ENCODE data around the gene SNX8. TPM values are rescaled to one million over a fixed set of nuclear protein-coding genes. Genes with fewer than 3 reads are reported as not detected.

Gene SNX8
- total RNA-seq, 1 donor from 2014 or later = 41.5 TPM

DNA sequence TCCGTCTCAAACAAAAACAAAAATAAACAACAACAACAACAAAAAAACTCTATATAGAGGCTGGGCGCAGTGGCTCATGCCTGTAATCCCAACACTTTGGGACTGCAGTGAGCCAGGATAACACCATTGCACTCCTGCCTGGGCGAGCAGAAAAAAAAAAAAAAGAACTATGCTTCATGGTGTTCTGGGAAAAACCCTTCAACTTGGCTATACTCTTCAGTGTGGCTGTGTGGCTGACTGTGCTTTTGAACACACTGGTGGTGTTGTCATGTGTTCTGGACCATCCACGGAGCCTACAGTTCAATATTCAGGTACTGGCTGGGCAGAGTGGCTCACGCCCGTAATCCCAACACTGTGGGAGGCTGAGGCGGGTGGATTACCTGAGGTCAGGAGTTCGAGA, 26.5 kb downstream of the SNX8 start:
- Mint-ChIP-seq H3K27me3 (ENCODE audit: unreplicated experiment) (no peaks in the 10 kb centered on the region), H3K36me3 (ENCODE audit: unreplicated experiment) (peaks cover 3% of the 10 kb centered on the region), H3K4me3 (ENCODE audit: unreplicated experiment) (no peak overlapping the region), H3K27ac (ENCODE audit: unreplicated experiment) (no peak overlapping the region), H3K4me1 (ENCODE audit: unreplicated experiment) (no peaks in the 10 kb centered on the region), H3K9me3 (ENCODE audit: unreplicated experiment) (no peaks in the 10 kb centered on the region)
- TF ChIP-seq, protein P1, sequence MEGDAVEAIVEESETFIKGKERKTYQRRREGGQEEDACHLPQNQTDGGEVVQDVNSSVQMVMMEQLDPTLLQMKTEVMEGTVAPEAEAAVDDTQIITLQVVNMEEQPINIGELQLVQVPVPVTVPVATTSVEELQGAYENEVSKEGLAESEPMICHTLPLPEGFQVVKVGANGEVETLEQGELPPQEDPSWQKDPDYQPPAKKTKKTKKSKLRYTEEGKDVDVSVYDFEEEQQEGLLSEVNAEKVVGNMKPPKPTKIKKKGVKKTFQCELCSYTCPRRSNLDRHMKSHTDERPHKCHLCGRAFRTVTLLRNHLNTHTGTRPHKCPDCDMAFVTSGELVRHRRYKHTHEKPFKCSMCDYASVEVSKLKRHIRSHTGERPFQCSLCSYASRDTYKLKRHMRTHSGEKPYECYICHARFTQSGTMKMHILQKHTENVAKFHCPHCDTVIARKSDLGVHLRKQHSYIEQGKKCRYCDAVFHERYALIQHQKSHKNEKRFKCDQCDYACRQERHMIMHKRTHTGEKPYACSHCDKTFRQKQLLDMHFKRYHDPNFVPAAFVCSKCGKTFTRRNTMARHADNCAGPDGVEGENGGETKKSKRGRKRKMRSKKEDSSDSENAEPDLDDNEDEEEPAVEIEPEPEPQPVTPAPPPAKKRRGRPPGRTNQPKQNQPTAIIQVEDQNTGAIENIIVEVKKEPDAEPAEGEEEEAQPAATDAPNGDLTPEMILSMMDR (IDR thresholded peaks at IDR 0.05) = no peak
- no peak for DNase-seq (ENCODE audit: extremely low spot score, unreplicated experiment)

DNA sequence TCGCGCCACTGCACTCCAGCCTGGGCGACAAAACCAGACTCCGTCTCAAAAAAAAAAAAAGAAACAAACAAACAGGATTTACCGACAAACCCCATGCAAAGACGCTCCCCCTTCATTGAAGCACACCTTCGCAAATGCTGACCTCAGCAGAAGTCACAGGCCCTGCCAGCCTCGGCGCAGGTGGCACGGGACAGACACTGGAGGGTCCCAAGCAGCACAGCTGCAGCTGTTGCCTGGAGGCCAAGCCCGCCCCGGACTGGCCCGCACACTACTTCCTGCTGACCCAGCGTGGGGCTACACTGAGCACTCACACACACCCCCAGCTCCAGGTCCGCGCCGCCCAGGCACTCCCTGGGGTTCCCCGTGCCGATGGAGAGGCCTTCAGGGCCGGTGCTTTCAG, 31.2 kb downstream of the SNX8 start:
- no peaks in the 10 kb centered on the region for H3K27me3 Mint-ChIP-seq (ENCODE audit: unreplicated experiment)
- no peak overlapping the region for H3K27ac Mint-ChIP-seq (ENCODE audit: unreplicated experiment)
- H3K36me3 Mint-ChIP-seq (ENCODE audit: unreplicated experiment) = no peaks in the 10 kb centered on the region
- H3K4me1 Mint-ChIP-seq (ENCODE audit: unreplicated experiment) = peaks cover 7% of the 10 kb centered on the region
- TF ChIP-seq, protein P1 (IDR thresholded peaks at IDR 0.05) = no peak
- H3K9me3 Mint-ChIP-seq (ENCODE audit: unreplicated experiment) = no peaks in the 10 kb centered on the region
- H3K4me3 Mint-ChIP-seq (ENCODE audit: unreplicated experiment) = no peak overlapping the region
- DNase-seq (ENCODE audit: extremely low spot score, unreplicated experiment) = no peak

DNA sequence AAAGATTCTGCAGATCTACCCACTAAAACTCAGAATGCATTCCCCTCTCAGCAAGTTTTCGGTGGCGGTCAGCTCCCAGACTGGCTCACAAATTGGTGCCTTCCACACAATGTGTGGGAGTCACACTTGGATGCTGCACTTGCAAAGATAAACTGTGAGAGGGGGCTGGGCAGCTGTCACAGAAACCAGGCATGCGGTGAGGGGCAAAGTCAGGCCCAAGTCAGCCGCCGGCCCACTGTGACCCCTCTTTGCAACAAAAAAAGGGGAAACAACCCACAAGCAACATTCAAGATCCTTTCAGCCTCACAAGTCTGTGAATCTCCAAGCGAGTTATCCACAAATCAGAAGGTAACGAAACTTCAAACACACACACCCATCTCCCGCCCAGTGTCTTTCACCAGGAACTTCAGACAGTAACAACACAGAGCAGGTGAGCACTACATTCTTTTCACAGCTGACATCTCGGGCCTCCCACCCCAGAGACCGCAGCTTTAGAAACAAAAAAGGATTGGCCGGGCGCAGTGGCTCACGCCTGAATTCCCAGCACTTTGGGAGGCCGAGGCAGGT, 32.0 kb downstream of the SNX8 start:
- no peak for DNase-seq (ENCODE audit: extremely low spot score, unreplicated experiment)

GRCh38 chr7:2281541-2281940, 32.7 kb downstream of the SNX8 start:
- Mint-ChIP-seq H3K36me3 (ENCODE audit: unreplicated experiment) (peaks cover 3% of the 10 kb centered on the region), H3K27me3 (ENCODE audit: unreplicated experiment) (no peaks in the 10 kb centered on the region), H3K27ac (ENCODE audit: unreplicated experiment) (no peak overlapping the region), H3K9me3 (ENCODE audit: unreplicated experiment) (no peaks in the 10 kb centered on the region), H3K4me1 (ENCODE audit: unreplicated experiment) (peaks cover 7% of the 10 kb centered on the region), H3K4me3 (ENCODE audit: unreplicated experiment) (no peak overlapping the region)
- DNase-seq (ENCODE audit: extremely low spot score, unreplicated experiment) = no peak
- TF ChIP-seq, protein P1 (IDR thresholded peaks at IDR 0.05) = no peak

More for the DNA sequence above, 32.0 kb downstream of the SNX8 start:
- TF ChIP-seq, protein P1 (IDR thresholded peaks at IDR 0.05) = no peak
- Mint-ChIP-seq H3K36me3 (ENCODE audit: unreplicated experiment) (peaks cover under 1% of the 10 kb centered on the region), H3K27ac (ENCODE audit: unreplicated experiment) (no peak overlapping the region), H3K9me3 (ENCODE audit: unreplicated experiment) (no peaks in the 10 kb centered on the region), H3K4me1 (ENCODE audit: unreplicated experiment) (peaks cover 7% of the 10 kb centered on the region), H3K4me3 (ENCODE audit: unreplicated experiment) (no peak overlapping the region), H3K27me3 (ENCODE audit: unreplicated experiment) (no peaks in the 10 kb centered on the region)

DNA sequence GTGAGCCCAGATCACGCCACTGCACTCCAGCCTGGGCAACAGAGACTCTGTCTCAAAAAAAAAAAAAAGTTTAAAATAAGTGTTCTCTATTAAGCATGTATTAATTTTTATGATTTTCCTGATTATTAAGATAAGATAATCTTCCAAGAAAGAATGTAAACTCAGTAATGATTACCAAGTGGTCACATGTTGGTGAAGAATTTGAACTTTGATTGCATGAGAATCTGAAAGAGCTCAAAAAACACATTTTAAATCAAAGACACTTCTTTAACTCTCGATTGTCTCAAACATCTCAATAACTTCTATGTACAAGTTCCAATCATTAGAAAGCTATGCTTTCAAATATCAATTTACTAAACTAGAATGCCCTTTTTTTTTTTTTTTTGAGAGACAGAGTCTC, 33.8 kb downstream of the SNX8 start:
- no peak overlapping the region for H3K4me3 Mint-ChIP-seq (ENCODE audit: unreplicated experiment)
- H3K4me1 Mint-ChIP-seq (ENCODE audit: unreplicated experiment) = peaks cover 7% of the 10 kb centered on the region
- peaks cover 3% of the 10 kb centered on the region for H3K36me3 Mint-ChIP-seq (ENCODE audit: unreplicated experiment)
- no peaks in the 10 kb centered on the region for H3K9me3 Mint-ChIP-seq (ENCODE audit: unreplicated experiment)
- H3K27me3 Mint-ChIP-seq (ENCODE audit: unreplicated experiment) = no peaks in the 10 kb centered on the region
- no peak for DNase-seq (ENCODE audit: extremely low spot score, unreplicated experiment)
- no peak overlapping the region for H3K27ac Mint-ChIP-seq (ENCODE audit: unreplicated experiment)
- TF ChIP-seq, protein P1 (IDR thresholded peaks at IDR 0.05) = no peak
